Activated CD4-positive, alpha-beta T cell treated with anti-CD3 and anti-CD28 coated beads for 24 hours (primary cell): ENCODE data around the gene TIMELESS.
"Not testable (repeated sequence)": the region's sequence is repeated elsewhere in the genome, so short reads cannot be mapped to it uniquely, and the experiment has no call there.

Experiments
- DNase-seq, 2 donors: peaks; one replicate each; pipeline ENCODE4 v3.0.0-alpha.2; 2020; ENCODE audit warnings: low read depth in 2 of 2

The TIMELESS gene

DNA sequence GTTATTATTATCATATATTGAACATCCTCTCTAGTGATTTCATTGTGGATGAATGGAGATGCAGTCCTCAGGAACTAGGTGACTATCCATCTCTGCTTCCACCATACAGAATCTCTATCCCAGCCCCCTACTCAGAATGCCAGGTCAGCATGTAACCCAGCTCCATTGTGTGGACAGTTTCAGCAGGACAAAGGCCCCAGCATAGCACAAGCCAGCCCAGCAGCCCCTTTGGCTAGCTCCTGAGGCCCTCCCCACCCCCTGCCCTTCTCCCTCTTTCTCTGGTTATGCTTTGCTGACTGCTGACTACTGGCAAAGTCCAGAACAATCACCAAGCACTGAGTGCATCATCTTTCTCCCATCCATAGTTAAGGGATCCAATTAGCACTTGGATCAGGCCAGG is 13.3 kb upstream of the TIMELESS start:
- DNase-seq: no peak

GRCh38 chr12:56461235-56462159 is 12.3 kb upstream of the TIMELESS start:
- DNase-seq: no peak

DNA sequence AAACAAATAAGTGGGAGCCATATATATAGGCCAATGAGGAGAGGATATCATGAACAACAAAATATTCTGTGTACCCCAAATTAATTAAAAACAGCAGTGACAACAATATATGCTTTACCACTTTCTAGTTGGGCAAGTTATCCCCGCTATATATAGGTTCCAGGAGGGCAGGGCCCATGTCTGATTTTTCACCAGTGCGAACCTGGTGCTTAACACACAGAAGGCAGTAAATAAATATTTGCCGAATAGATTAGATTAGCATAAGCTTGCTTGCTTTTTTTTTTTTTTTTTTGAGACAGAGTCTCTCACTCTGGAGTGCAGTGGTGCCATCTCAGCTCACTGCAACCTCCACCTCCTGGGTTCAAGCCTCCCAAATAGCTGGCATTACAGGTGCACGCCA is 8.6 kb upstream of the TIMELESS start:
- no peak for DNase-seq

GRCh38 chr12:56454557-56454956 is 5.3 kb upstream of the TIMELESS start, which contains the start of gene MIP:
Gene MIP, minus strand, starts transcription at chr12:56454657. Its CDS starts 44 bp downstream, at chr12:56454613.
- no peak for DNase-seq

DNA sequence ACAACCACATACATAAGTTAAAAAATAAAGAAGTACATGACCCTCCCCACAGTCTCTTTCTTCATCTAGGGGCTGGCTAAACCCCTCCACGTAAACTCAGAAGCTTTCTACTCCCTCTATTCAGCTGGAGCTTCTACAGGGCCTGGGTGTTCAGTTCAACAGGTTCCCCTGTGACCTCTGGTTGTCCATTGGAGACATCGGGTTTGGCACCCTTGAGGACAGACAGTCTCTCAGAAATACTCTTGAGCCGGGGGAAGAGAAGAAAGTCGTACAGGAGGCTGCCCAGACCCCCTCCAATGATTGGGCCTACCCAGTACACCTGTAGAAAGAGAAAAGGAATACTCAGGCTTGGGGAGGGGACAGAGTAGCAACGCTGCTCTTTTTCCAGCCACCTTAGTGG is 1.9 kb upstream of the TIMELESS start:
- DNase-seq: no peak

DNA sequence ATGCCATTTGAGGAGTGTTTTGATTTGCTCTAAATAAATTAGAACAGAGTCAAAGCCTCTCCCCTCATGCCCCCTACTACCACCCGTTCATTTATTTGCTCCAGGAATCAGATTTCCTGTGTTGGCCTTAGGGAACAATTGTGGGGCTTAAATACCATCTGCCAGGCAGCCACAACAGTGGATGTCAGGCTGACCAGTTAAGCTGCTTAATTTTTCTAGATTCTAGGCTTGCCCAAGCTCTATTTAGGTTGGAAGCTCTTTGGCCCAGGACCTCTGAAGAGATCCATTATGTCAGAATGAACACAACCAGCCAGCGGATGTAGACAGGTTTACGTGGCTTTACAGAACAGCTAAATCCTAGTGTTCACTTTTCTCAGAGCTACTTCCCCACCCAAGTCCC is 1.0 kb upstream of the TIMELESS start:
- DNase-seq: no peak

- DNase-seq: no peak
Observed at GRCh38 chr12:56449622-56449984, 377 bp upstream of the TIMELESS start.

DNA sequence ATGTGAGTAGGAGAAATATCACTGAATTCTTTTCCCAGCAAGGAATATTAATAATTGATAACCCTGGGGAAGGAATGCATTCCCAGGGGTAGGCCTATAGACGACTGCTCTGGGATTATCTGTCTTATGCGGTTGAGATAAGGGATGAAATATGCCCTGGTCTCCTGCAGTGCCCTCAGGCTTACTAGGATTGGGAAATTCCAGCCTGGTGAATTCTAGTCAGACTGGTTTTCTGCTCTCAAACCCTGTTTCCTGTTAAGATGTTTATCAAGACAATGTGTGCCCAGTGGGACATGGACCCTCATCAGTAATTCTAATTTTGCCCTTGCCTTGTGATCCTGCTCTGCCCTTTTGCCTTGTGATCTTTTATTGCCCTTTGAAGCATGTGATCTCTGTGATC is 6.0 kb downstream of the TIMELESS start:
- not testable (repeated sequence) for DNase-seq

GRCh38 chr12:56437430-56438176 is 11.6 kb downstream of the TIMELESS start:
- DNase-seq: no peak

- no peak for DNase-seq
Observed at GRCh38 chr12:56434828-56435227, 14.4 kb downstream of the TIMELESS start.

GRCh38 chr12:56431850-56432249 is 17.4 kb downstream of the TIMELESS start:
- DNase-seq: no peak

DNA sequence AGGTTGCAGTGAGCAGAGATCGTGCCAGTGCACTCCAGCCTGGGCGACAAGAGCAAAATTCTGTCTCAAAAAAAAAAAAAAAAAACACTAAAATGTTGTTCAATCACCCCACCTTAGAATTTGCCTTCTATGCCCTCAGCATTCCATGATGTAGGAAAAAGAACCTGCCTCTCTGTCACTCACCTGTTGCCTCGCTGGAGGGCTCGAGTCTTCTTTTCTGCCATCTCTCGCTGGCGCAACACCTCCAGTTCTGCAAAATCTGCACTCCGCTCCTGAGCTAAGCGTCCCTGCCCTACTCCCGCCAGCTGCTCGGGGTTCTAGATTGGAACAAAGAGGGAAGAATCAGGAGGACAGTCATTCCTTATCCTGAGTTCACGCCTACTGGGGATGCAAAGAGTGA is 17.9 kb downstream of the TIMELESS start:
- DNase-seq: no peak

DNA sequence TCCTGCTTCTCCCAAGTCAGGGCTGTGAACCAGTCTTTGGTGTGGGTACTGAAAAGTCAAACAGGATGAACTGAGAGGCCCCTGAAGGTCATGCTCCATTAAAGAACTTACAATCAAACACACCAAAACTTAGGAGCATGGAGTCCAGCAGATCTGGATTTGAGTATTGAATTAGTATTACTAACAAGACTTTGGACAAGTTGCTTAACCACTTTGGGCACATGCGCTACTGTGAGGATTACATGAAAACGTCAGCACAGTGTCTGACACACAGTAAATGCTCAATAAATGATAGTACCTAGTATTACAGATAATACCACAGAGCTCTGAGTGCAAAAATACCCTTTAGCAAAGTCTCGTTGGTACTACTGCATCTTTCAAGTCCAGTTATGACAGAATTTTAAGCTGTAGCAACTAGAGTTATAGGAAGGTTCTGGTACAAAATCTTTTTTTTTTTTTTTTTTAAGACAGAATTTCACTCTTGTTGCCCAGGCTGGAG is 23.2 kb downstream of the TIMELESS start:
- DNase-seq: no peak

GRCh38 chr12:56425193-56425592 is 24.0 kb downstream of the TIMELESS start:
- DNase-seq: no peak

- no peak for DNase-seq
Observed at GRCh38 chr12:56420411-56420810, 28.8 kb downstream of the TIMELESS start.

DNA sequence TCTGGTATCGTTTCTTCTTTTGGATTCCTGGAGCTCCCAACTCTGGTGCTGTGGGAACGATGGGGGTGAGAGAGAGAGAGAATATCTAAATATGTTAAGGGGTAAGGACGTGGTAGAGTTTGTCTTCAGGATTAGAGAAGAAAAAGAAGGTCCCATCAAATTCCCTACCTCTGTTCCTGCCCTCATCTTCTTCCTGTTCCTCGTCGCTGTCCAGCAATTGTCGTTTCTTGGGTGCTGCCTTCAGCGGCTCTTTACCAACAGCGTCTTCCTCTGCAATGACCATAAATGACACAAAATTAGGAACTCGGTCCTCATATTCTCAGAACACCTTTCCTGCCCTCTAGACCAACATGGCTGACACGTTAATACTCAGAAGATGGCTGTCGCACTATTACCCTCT is 31.5 kb downstream of the TIMELESS start:
- no peak for DNase-seq

DNA sequence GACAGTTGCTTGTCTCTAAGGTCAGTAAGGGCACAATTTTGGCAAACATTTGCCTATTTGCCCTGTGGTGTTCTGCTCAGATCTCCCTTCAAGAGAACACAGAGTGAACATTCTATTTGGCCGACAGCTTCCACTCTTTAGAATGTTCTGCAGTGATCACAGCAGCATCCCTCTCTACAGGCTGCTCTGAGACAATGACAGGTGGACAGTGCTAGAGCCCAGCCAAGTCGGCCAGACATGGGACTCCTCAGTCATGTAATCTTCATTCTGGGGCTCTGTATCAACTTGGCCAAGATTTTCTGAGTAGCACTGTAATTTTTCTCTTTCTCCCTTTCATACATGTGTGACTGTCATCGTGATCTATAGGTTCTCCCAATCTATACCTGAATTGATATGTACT is 34.8 kb downstream of the TIMELESS start:
- DNase-seq: no peak

GRCh38 chr12:56413392-56413791 is 35.8 kb downstream of the TIMELESS start:
- no peak for DNase-seq

GRCh38 chr12:56411781-56412639 is 37.2 kb downstream of the TIMELESS start:
- DNase-seq: no peak

GRCh38 chr12:56410768-56411167 is 38.5 kb downstream of the TIMELESS start:
- DNase-seq: no peak

GRCh38 chr12:56408799-56409417 is 40.3 kb downstream of the TIMELESS start:
- DNase-seq: no peak
